ENCODE data around the gene DENND4B. TPM values are rescaled to one million over a fixed set of nuclear protein-coding genes. Genes with fewer than 3 reads are reported as not detected.

Gene DENND4B
- total and polyA plus RNA-seq, 10 of the 15 experiments (the other 5 are each of a cell fraction or from before 2014, with no cell fraction given), result 12.0 to 74.8 (median 22.7) TPM

DNA sequence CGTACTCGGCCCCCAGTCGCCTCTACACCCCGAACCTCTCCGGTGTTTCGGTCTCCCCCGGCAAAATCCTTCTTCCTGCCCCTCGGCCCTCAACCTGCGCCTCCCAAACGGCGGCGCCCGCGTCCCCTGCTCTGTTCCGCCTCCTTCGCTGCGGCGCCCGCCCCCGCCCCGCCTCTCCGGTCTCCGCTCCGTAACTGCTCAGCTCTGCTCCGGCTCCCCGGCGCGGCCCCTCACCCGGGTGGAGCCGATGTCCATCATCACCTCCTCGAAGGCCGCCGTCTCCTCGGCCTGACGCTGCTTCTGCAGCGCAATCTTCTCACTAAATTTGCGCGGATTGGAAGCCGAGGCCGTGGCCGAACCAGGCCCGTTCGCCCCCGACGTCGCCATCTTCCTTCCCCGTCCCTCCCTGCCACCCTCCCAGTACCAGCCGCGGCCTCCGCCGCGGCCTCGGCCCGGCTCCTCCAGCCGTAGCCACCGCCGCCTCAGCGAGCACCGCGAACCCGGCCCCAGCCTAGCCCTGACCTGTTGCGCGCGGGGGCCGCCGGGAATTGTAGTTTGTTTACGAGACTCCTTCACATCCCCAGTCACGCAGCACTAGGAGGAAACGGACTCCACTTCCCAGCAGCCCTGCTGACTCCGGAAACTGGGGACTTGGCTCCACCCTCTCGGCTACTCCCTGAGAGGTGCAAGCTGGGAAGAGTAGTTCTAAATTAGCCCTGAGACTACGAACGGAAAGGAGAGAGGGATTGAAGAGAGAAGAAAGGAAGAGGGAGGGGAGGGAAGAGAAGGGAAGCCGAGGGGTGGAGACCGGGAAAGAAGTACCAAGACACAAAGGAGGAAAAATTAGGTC lies 11.8 kb upstream of the DENND4B start, which contains the start of gene CRTC2 (continued):
- TF ChIP-seq, protein P1, sequence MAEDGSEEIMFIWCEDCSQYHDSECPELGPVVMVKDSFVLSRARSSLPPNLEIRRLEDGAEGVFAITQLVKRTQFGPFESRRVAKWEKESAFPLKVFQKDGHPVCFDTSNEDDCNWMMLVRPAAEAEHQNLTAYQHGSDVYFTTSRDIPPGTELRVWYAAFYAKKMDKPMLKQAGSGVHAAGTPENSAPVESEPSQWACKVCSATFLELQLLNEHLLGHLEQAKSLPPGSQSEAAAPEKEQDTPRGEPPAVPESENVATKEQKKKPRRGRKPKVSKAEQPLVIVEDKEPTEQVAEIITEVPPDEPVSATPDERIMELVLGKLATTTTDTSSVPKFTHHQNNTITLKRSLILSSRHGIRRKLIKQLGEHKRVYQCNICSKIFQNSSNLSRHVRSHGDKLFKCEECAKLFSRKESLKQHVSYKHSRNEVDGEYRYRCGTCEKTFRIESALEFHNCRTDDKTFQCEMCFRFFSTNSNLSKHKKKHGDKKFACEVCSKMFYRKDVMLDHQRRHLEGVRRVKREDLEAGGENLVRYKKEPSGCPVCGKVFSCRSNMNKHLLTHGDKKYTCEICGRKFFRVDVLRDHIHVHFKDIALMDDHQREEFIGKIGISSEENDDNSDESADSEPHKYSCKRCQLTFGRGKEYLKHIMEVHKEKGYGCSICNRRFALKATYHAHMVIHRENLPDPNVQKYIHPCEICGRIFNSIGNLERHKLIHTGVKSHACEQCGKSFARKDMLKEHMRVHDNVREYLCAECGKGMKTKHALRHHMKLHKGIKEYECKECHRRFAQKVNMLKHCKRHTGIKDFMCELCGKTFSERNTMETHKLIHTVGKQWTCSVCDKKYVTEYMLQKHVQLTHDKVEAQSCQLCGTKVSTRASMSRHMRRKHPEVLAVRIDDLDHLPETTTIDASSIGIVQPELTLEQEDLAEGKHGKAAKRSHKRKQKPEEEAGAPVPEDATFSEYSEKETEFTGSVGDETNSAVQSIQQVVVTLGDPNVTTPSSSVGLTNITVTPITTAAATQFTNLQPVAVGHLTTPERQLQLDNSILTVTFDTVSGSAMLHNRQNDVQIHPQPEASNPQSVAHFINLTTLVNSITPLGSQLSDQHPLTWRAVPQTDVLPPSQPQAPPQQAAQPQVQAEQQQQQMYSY (CRISPR knock-in tag; IDR thresholded peaks at IDR 0.05), result peak; percentile 48; the same call in 1 of the 2 replicates
- TF ChIP-seq FOXK2 (IDR thresholded peaks at IDR 0.05) (no peak; the same call in 1 of the 2 replicates), YBX1 (IDR thresholded peaks at IDR 0.05) (no peak), TCF12 (IDR thresholded peaks at IDR 0.05; ENCODE audit: low read depth, low read length) (no peak), RAD21 (IDR thresholded peaks at IDR 0.05; ENCODE audit: insufficient read depth, low read depth, low read length) (no peak)

DNA sequence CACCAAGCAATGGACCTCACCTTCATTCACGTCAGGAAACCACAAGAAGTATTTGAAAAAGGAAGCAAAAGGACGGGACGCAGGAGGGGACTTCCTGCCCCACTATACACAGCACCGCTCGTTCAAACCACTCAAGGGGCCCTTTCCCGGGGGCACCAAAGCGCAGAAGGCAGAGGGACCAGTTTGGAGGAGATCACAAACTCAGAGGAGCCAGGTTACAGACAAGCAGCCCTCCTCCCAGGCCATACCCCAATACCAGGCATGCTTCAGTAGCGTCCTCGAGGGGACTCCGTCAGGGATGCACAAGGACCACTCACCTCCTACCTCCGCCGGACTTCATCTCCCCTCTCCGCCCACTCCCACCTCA lies 11.2 kb upstream of the DENND4B start:
- peak overlapping the region; percentile 38; the same call in 1 of the 2 replicates for H2AFZ ChIP-seq (ENCODE audit: control insufficient read depth, low read depth, low read length)
- 1% methylated on average over 13 of the region's 13 CpGs for WGBS (ENCODE audit: insufficient coverage, insufficient replicate concordance, low lambda C conversion rate, missing lambda C conversion rate)
- POLR2A ChIA-PET, result interaction anchor here (0.7 to 5.5 kb wide), 6 partner anchors 9 to 246 kb away, joined by 4 to 38 read pairs (median 8); partner anchors contain the start of genes CREB3L4, DENND4B, GATAD2B and JTB
- peaks cover 14% of the 10 kb centered on the region; the same call in 1 of the 2 replicates for H3K4me1 ChIP-seq (ENCODE audit: control insufficient read depth, insufficient read depth, low read length)
- intact Hi-C loops (cut with micrococcal nuclease; ENCODE audit: unreplicated experiment) (no loop called here), in situ Hi-C loops (cut with MboI) (no loop called here)
- H3K79me2 ChIP-seq (ENCODE audit: control insufficient read depth, insufficient read depth, low read length), result peaks cover 69% of the 10 kb centered on the region
- no peak for DNase-seq (ENCODE audit: low read depth, low spot score)
- peak overlapping the region; percentile 89 for H3K4me3 ChIP-seq
- FAIRE-seq, result peak; percentile 52
- peak overlapping the region; percentile 93 for H3K27ac ChIP-seq (ENCODE audit: control insufficient read depth, insufficient read depth)
- H4K20me1 ChIP-seq (ENCODE audit: control insufficient read depth, insufficient read depth), result peaks cover 12% of the 10 kb centered on the region; the same call in 1 of the 2 replicates
- RAD21 ChIA-PET (ENCODE audit: unreplicated experiment), result interaction anchor here (1.5 to 2.2 kb wide), 3 partner anchors 9 to 20 kb away, joined by 7 to 10 read pairs (median 8); partner anchors contain the start of genes CREB3L4, DENND4B and JTB
- peak overlapping the region; percentile 96 for H3K4me2 ChIP-seq (ENCODE audit: control insufficient read depth, insufficient read depth)
- peak overlapping the region; percentile 64 for H3K9ac ChIP-seq (ENCODE audit: control insufficient read depth, insufficient read depth, low read length)
- no peaks in the 10 kb centered on the region for H3K27me3 ChIP-seq (replicated peaks in 1 of 2; ENCODE audit: control insufficient read depth in 2 of 2, insufficient read depth in 2 of 2, low read length in 1 of 2)
- CTCF ChIA-PET, result interaction anchor here (1.1 to 5.0 kb wide), 2 partner anchors 11 to 29 kb away, joined by 5 to 27 read pairs; partner anchors contain the start of genes DENND4B and RAB13
- SMC1A ChIA-PET (ENCODE audit: uncharacterized antibody, unreplicated experiment), result interaction anchor here (1.3 to 6.9 kb wide), 4 partner anchors 8 to 29 kb away, joined by 3 to 31 read pairs (median 6); partner anchors contain the start of genes CREB3L4 and RAB13
- H3K9me3 ChIP-seq (replicated peaks; ENCODE audit: control insufficient read depth, insufficient read depth, low read length), result no peaks in the 10 kb centered on the region
- peak; percentile 55 for ATAC-seq
- peaks cover 19 to 27% of the 10 kb centered on the region in 2 experiments for H3K36me3 ChIP-seq (ENCODE audit: control insufficient read depth in 2 of 2, insufficient read depth in 2 of 2, low read length in 1 of 2)
- BruUV-seq (replicated peaks), result TSS peak; percentile 38
- TF ChIP-seq SP1 (IDR thresholded peaks at IDR 0.05; ENCODE audit: low read depth, low read length) (no peak), MEF2B (IDR thresholded peaks at IDR 0.05; ENCODE audit: partially characterized antibody, poor library complexity, severe bottlenecking) (peak; percentile 18), WRNIP1 (IDR thresholded peaks at IDR 0.05; ENCODE audit: borderline replicate concordance, low read depth, low read length) (0 out of 2 replicates have a peak, but pooled peaks have one; percentile 86), TCF12 (IDR thresholded peaks at IDR 0.05; ENCODE audit: low read depth, low read length) (no peak), NFYB (IDR thresholded peaks at IDR 0.05; ENCODE audit: insufficient read depth, low read depth, low read length) (no peak), NBN (IDR thresholded peaks at IDR 0.05) (0 out of 2 replicates have a peak, but pooled peaks have one; percentile 87), GATAD2B (conservative IDR thresholded peaks at IDR 0.05; ENCODE audit: low read depth) (peak; percentile 18; the same call in 1 of the 2 replicates), IKZF2 (IDR thresholded peaks at IDR 0.05) (peak in 1 of 2 experiments; percentile 32; a peak in 2 of 4 replicates)
- TF ChIP-seq, protein P2, sequence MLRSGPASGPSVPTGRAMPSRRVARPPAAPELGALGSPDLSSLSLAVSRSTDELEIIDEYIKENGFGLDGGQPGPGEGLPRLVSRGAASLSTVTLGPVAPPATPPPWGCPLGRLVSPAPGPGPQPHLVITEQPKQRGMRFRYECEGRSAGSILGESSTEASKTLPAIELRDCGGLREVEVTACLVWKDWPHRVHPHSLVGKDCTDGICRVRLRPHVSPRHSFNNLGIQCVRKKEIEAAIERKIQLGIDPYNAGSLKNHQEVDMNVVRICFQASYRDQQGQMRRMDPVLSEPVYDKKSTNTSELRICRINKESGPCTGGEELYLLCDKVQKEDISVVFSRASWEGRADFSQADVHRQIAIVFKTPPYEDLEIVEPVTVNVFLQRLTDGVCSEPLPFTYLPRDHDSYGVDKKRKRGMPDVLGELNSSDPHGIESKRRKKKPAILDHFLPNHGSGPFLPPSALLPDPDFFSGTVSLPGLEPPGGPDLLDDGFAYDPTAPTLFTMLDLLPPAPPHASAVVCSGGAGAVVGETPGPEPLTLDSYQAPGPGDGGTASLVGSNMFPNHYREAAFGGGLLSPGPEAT (IDR thresholded peaks at IDR 0.05; ENCODE audit: low read depth), result peak; percentile 45

All from GM12878 (cell line).